SK-N-MC (cell line): Measurements from ENCODE around the gene CDKN2B-AS1.

Experiments used
- EZH2 ChIP-seq: fragments of 200-600 bp; sonication (generic); IDR thresholded peaks from one replicate; pipeline ENCODE4 v1.6.1; 2017; ENCODE audit warnings: antibody characterized with exemption
- POLR2AphosphoS5 ChIP-seq: IDR thresholded peaks from 2 replicates; pipeline ENCODE4 v1.6.1; 2012; ENCODE audit warnings: mild to moderate bottlenecking, low read depth, low read length, borderline replicate concordance

DNA sequence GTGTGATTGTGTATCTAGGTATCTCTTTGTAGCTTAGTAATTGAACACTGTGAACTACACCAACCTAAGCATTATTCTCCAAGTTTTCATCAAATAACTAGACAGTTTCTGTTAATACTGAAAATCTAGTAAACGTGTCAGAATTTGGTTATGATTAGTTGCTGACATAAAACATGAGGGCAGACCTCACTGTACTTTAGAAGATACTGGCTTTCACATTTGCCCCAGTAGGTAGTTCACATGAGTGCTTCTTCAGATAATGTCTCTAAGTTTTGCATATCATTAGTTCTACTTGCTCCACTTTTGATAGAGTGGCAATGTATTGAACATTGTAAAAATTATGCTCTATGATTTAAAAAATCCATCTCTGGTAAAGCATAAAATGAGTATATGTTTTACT lies 7.4 kb downstream of the CDKN2B-AS1 start:
- TF ChIP-seq POLR2AphosphoS5 (no peak), EZH2 (no peak)
